SKM-1 (cell line): ENCODE data around the gene ALCAM.
A peak's percentile ranks its signal among the peaks of the same experiment; 100 is the strongest.

Source experiments
- DNase-seq: peaks from one replicate; lab custom pipeline; 2025; ENCODE audit not compliant: unreplicated experiment; lab: John Stamatoyannopoulos, UW

The ALCAM gene

GRCh38 chr3:105466495-105467404, 100.0 kb downstream of the ALCAM start:
- DNase-seq, result no peak

- no peak for DNase-seq
These were observed 104.1 kb downstream of the ALCAM start for GRCh38 chr3:105470851-105471250.

GRCh38 chr3:105473521-105474223, 107.0 kb downstream of the ALCAM start:
- no peak for DNase-seq

GRCh38 chr3:105480768-105481167, 114.1 kb downstream of the ALCAM start:
- DNase-seq, result no peak

- DNase-seq, result no peak
These were observed 116.8 kb downstream of the ALCAM start for GRCh38 chr3:105483476-105483875.

GRCh38 chr3:105490045-105490444, 123.3 kb downstream of the ALCAM start:
- DNase-seq, result no peak

- no peak for DNase-seq
These were observed 126.7 kb downstream of the ALCAM start for GRCh38 chr3:105493305-105493892.

GRCh38 chr3:105495021-105495420, 128.3 kb downstream of the ALCAM start:
- DNase-seq, result no peak

GRCh38 chr3:105496343-105496742, 129.6 kb downstream of the ALCAM start:
- no peak for DNase-seq

- no peak for DNase-seq
These were observed 130.7 kb downstream of the ALCAM start for GRCh38 chr3:105497386-105497785.

- DNase-seq, result no peak
These were observed 133.3 kb downstream of the ALCAM start for GRCh38 chr3:105499961-105500360.

GRCh38 chr3:105502333-105502732, 135.6 kb downstream of the ALCAM start:
- DNase-seq, result no peak

GRCh38 chr3:105503191-105503593, 136.5 kb downstream of the ALCAM start:
- DNase-seq, result no peak

- no peak for DNase-seq
These were observed 137.8 kb downstream of the ALCAM start for GRCh38 chr3:105504440-105504951.

GRCh38 chr3:105505170-105505569, 138.5 kb downstream of the ALCAM start:
- DNase-seq, result peak; percentile 69

- no peak for DNase-seq
These were observed 144.3 kb downstream of the ALCAM start for GRCh38 chr3:105511031-105511430.

- DNase-seq, result no peak
These were observed 145.4 kb downstream of the ALCAM start for GRCh38 chr3:105512061-105512460.

- no peak for DNase-seq
These were observed 146.3 kb downstream of the ALCAM start for GRCh38 chr3:105513042-105513441.

- no peak for DNase-seq
These were observed 147.2 kb downstream of the ALCAM start for GRCh38 chr3:105513886-105514285.

GRCh38 chr3:105515372-105515771, 148.7 kb downstream of the ALCAM start:
- DNase-seq, result no peak

GRCh38 chr3:105516972-105517371, 150.3 kb downstream of the ALCAM start:
- DNase-seq, result no peak

- no peak for DNase-seq
These were observed 151.5 kb downstream of the ALCAM start for GRCh38 chr3:105518203-105518602.
